HepG2 (cell line): ENCODE results near the gene FRMD5. TPM values are rescaled to one million over a fixed set of nuclear protein-coding genes. Genes with fewer than 3 reads are reported as not detected.

ENCODE experiments used
- ATAC-seq: fragments of 200-7000 bp; cut with Tn5 transposase; 3 replicates; pipeline ENCODE4 v1.9.1; 2020; ENCODE audit warnings: mild to moderate bottlenecking, moderate library complexity
- BruUV-seq: library from RNA; stranded (reverse); fragments of 400-500 nt; replicated peaks from 2 replicates; lab custom pipeline; 2021; lab: Mats Ljungman, UMichigan
- CTCF ChIA-PET: fragments of 300-600 bp; formaldehyde crosslinking; extraction: SDS; loops from one replicate; lab custom pipeline; 2021; ENCODE audit warnings: low total read pairs, inconsistent platforms, low intra/inter-chr PET ratio; lab: Yijun Ruan, JAX
- POLR2A ChIA-PET: fragments of 350-600 bp; sonication (Branson Sonifier 250); formaldehyde crosslinking; loops from one replicate; lab custom pipeline; 2020; ENCODE audit warnings: antibody characterized with exemption, inconsistent platforms; lab: Yijun Ruan, JAX
- DNase-seq: peaks from one replicate; pipeline ENCODE4 v3.0.0-alpha.2; 2015; ENCODE audit warnings: low spot score
- FAIRE-seq: peaks from 3 replicates; lab custom pipeline; 2011; peaks lifted over from hg19 to GRCh38; lab: Jason Lieb, UNC
- H2AFZ ChIP-seq: one replicate; pipeline ENCODE4 v1.6.1; 2011; ENCODE audit warnings: low read length, inconsistent platforms
- H3K27ac ChIP-seq: fragments of 300-600 bp; 3 replicates; pipeline ENCODE4 v1.8.0; 2011; ENCODE audit warnings: mixed run types, mild to moderate bottlenecking, mixed read lengths, low read length, inconsistent platforms; ENCODE audit not compliant: insufficient read depth; ENCODE audit errors: extremely low read length
- H3K27me3 ChIP-seq, 2 experiments: fragments of 200-600 bp in 1 of 2; 2 replicates in 1 of 2; 3 replicates in 1 of 2; pipeline versions ENCODE4 v1.6.0 to v1.8.0; 2011; ENCODE audit warnings: low read length in 2 of 2, mild to moderate bottlenecking in 2 of 2, moderate library complexity in 2 of 2, inconsistent platforms in 1 of 2; ENCODE audit not compliant: insufficient read depth in 2 of 2, control insufficient read depth in 1 of 2
- H3K36me3 ChIP-seq, 2 experiments: fragments of 200-600 bp in 1 of 2; replicated peaks in 1 of 2; 2 replicates in 1 of 2; 3 replicates in 1 of 2; pipeline versions ENCODE4 v1.5.1 to v1.8.0; 2011; ENCODE audit warnings: low read length in 2 of 2, inconsistent platforms in 1 of 2; ENCODE audit not compliant: insufficient read depth in 2 of 2, control insufficient read depth in 1 of 2
- H3K4me1 ChIP-seq: 2 replicates; pipeline ENCODE4 v1.5.1; 2012; ENCODE audit warnings: low read length, inconsistent platforms; ENCODE audit not compliant: insufficient read depth
- H3K4me2 ChIP-seq: 2 replicates; pipeline ENCODE4 v1.6.0; 2011; ENCODE audit warnings: low read depth, low read length, inconsistent platforms
- H3K4me3 ChIP-seq, 3 experiments: fragments of 200-600 bp in 1 of 3; sonication (generic), shearing (Covaris generic) in 1 of 3; replicated peaks in 1 of 3; 2 replicates each; pipeline ENCODE4 v1.5.1; 2011 to 2016; ENCODE audit warnings: low read length in 3 of 3, inconsistent platforms in 2 of 3, low read depth in 2 of 3, mild to moderate bottlenecking in 2 of 3, control low read depth in 1 of 3, mixed read lengths in 1 of 3; ENCODE audit not compliant: insufficient read depth in 1 of 3
- H3K79me2 ChIP-seq: one replicate; pipeline ENCODE4 v1.6.1; 2011; ENCODE audit warnings: low read length, inconsistent platforms; ENCODE audit not compliant: insufficient read depth
- H3K9ac ChIP-seq: 2 replicates; pipeline ENCODE4 v1.6.0; 2011; ENCODE audit warnings: mild to moderate bottlenecking, low read depth, low read length, inconsistent platforms; ENCODE audit not compliant: insufficient read depth
- H3K9me3 ChIP-seq: 2 replicates; pipeline ENCODE4 v1.5.1; 2012; ENCODE audit warnings: mild to moderate bottlenecking, low read length
- H4K20me1 ChIP-seq: 2 replicates; pipeline ENCODE4 v1.6.0; 2011; ENCODE audit warnings: inconsistent platforms, mild to moderate bottlenecking, low read length, moderate library complexity; ENCODE audit not compliant: insufficient read depth
- CBX5 ChIP-seq: sonication (generic); formaldehyde crosslinking; IDR thresholded peaks from 2 replicates; pipeline ENCODE4 v1.4.0; 2020; ENCODE audit warnings: missing genetic modification reagents, borderline replicate concordance
- CCDC6 ChIP-seq: sonication (generic); formaldehyde crosslinking; IDR thresholded peaks from 2 replicates; pipeline ENCODE4 v1.8.1; 2022; ENCODE audit warnings: mild to moderate bottlenecking, missing genetic modification reagents, moderate library complexity
- CHD2 ChIP-seq: IDR thresholded peaks from 2 replicates; pipeline ENCODE4 v1.6.1; 2011; ENCODE audit warnings: low read depth, low read length, improper control_type of control experiment
- CTCF ChIP-seq: sonication (generic); formaldehyde crosslinking; IDR thresholded peaks from 2 replicates; pipeline ENCODE4 v1.5.0; 2020; ENCODE audit warnings: mild to moderate bottlenecking, missing genetic modification reagents, moderate library complexity
- FOXA1 ChIP-seq, 2 experiments: fragments of 450-650 bp in 1 of 2; sonication (generic) in 1 of 2; formaldehyde crosslinking in 1 of 2; IDR thresholded peaks; 2 replicates each; pipeline versions ENCODE4 v1.4.0 to v1.6.1; 2016 to 2020; ENCODE audit warnings: missing genetic modification reagents in 1 of 2
- FOXP4 ChIP-seq: sonication (generic); formaldehyde crosslinking; IDR thresholded peaks from 2 replicates; pipeline ENCODE4 v1.4.0; 2020; ENCODE audit warnings: missing genetic modification reagents
- IRF9 ChIP-seq: sonication (generic); formaldehyde crosslinking; IDR thresholded peaks from 2 replicates; pipeline ENCODE4 v1.8.0; 2022; ENCODE audit warnings: missing genetic modification reagents, mild to moderate bottlenecking, borderline replicate concordance
- KDM2A ChIP-seq: sonication (generic); formaldehyde crosslinking; IDR thresholded peaks from 2 replicates; pipeline ENCODE4 v1.4.0; 2020; ENCODE audit warnings: low read depth, missing genetic modification reagents, borderline replicate concordance
- RAD21 ChIP-seq: fragments of 450-650 bp; formaldehyde crosslinking; IDR thresholded peaks from 2 replicates; pipeline ENCODE4 v1.5.0; 2020; ENCODE audit warnings: mild to moderate bottlenecking
- SMC3 ChIP-seq: IDR thresholded peaks from 2 replicates; pipeline ENCODE4 v1.6.1; 2011; ENCODE audit warnings: low read length, improper control_type of control experiment
- STAG1 ChIP-seq: sonication (generic); formaldehyde crosslinking; IDR thresholded peaks from 2 replicates; pipeline ENCODE4 v1.4.0; 2020; ENCODE audit warnings: missing genetic modification reagents
- ZNF264 ChIP-seq: sonication (generic); formaldehyde crosslinking; IDR thresholded peaks from 2 replicates; pipeline ENCODE4 v1.4.0; 2020; ENCODE audit warnings: missing genetic modification reagents
- ZNF441 ChIP-seq: sonication (generic); formaldehyde crosslinking; IDR thresholded peaks from 2 replicates; pipeline ENCODE4 v1.7.0; 2021; ENCODE audit warnings: missing genetic modification reagents, borderline replicate concordance
- ZNF629 ChIP-seq: sonication (generic); formaldehyde crosslinking; conservative IDR thresholded peaks from 2 replicates; pipeline ENCODE4 v1.5.0; 2020; ENCODE audit warnings: missing genetic modification reagents
- ZNF761 ChIP-seq: sonication (generic); formaldehyde crosslinking; conservative IDR thresholded peaks from 2 replicates; pipeline ENCODE4 v1.4.0; 2020; ENCODE audit warnings: mild to moderate bottlenecking, missing genetic modification reagents
- WGBS: methylation state at CpG from one replicate; pipeline ENCODE4 v1.1.6; 2017; ENCODE audit warnings: low lambda C conversion rate; 5-methylcytosine and 5-hydroxymethylcytosine counted together
- in situ Hi-C: cut with HindIII; loops from 2 replicates; pipeline ENCODE4 v1.10.0; 2017; ENCODE audit warnings: low pct_unique_long_range_greater_than_20kb; ENCODE audit not compliant: extremely low pct_ligation_motif_present
- intact Hi-C: fragments of 100-400 bp; cut with micrococcal nuclease; formaldehyde crosslinking; loops from one replicate; pipeline ENCODE4 v1.10.0; 2022; ENCODE audit not compliant: unreplicated experiment
- polyA plus RNA-seq, 8 experiments: library from polyadenylated mRNA; depleted of rRNA in 3 of 8; stranded (reverse) in 7 of 8; unstranded in 1 of 8; fragments of >200 nt; fragmentation: Illumina TruSeq in 4 of 8; extraction: Trizol in 4 of 8; gene quantifications; 2 replicates each; pipeline versions ENCODE4 v1.2.1 to v1.2.3, GENCODE V29; 2011 to 2016; ENCODE audit warnings: low read depth in 4 of 8, missing spikeins in 1 of 8, mixed read lengths in 1 of 8; ENCODE audit not compliant: insufficient read depth in 1 of 8
- total RNA-seq, 5 experiments: library from RNA; depleted of rRNA; stranded (reverse); fragments of >200 nt; fragmentation: Illumina TruSeq; extraction: Trizol; gene quantifications; 2 replicates each; pipeline ENCODE4 v1.2.3, GENCODE V29; 2016; ENCODE audit warnings: low read depth in 1 of 5

The FRMD5 gene
- total and polyA plus RNA-seq, 2 of the 13 experiments (the other 11 are each of a cell fraction or from before 2014, with no cell fraction given), result 0.93 to 1.5 TPM

GRCh38 chr15:44066211-44066827 is 128.8 kb downstream of the FRMD5 start:
- ATAC-seq, result peak; percentile 51
- Histone ChIP-seq H3K27ac (no peak overlapping the region), H3K9ac (no peak overlapping the region), H3K36me3 (no peaks in the 10 kb centered on the region), H3K4me2 (no peak overlapping the region), H4K20me1 (no peaks in the 10 kb centered on the region), H2AFZ (no peak overlapping the region), H3K27me3 (no peaks in the 10 kb centered on the region)
- POLR2A ChIA-PET, result no interaction called here
- peak; percentile 71 for DNase-seq
- FAIRE-seq, result peak; percentile 76
- no TSS peak for BruUV-seq
- CTCF ChIA-PET, result interaction anchor here (0.9 to 3.3 kb wide), 3 partner anchors 127 to 194 kb away, joined by 3 to 27 read pairs (median 10); no protein-coding TSS in a partner anchor
- in situ Hi-C loops, result loop anchor here (5.0 kb wide), 1 partner anchor 164 kb away; no protein-coding TSS in a partner anchor
- TF ChIP-seq ZNF264 (no peak), CHD2 (no peak), KDM2A (CRISPR knock-in tag) (no peak), ZNF761 (CRISPR knock-in tag) (no peak), CCDC6 (no peak), FOXP4 (CRISPR knock-in tag) (no peak), FOXA1 (IDR thresholded peaks at IDR 0.05) (no peak), FOXA1 (CRISPR knock-in tag; IDR thresholded peaks at IDR 0.05) (0 out of 2 replicates have a peak, but pooled peaks have one; percentile 24), CTCF (CRISPR knock-in tag) (peak; percentile 77), SMC3 (peak; percentile 76), CBX5 (no peak), STAG1 (CRISPR knock-in tag) (peak; percentile 64), ZNF441 (no peak), RAD21 (CRISPR knock-in tag) (0 out of 2 replicates have a peak, but pooled peaks have one; percentile 35), IRF9 (CRISPR knock-in tag) (no peak), ZNF629 (CRISPR knock-in tag) (no peak)
- TF ChIP-seq, all 625 proteins: peak for 5
- H3K4me1 ChIP-seq, result no peaks in the 10 kb centered on the region
- no peaks in the 10 kb centered on the region for H3K79me2 ChIP-seq
- no peaks in the 10 kb centered on the region for H3K9me3 ChIP-seq
- intact Hi-C loops, result loop anchor here (1.0 kb wide), 1 partner anchor 162 kb away; no protein-coding TSS in a partner anchor
- H3K4me3 ChIP-seq, result no peak overlapping the region
- WGBS, result 8% methylated on average over 8 of the region's 8 CpGs
